Caco-2 (cell line): Measurements from ENCODE around the gene ARHGDIB. TPM values are rescaled to one million over a fixed set of nuclear protein-coding genes. Genes with fewer than 3 reads are reported as not detected.

ENCODE experiments used
- BruUV-seq: library from RNA; stranded (reverse); fragments of 400-500 nt; replicated peaks from 2 replicates; lab custom pipeline; 2021; lab: Mats Ljungman, UMichigan
- CTCF ChIA-PET: fragments of 300-600 bp; sonication (Branson Sonifier 250); formaldehyde crosslinking; loops from one replicate; lab custom pipeline; 2022; ENCODE audit warnings: antibody characterized with exemption; lab: Charles Lee
- POLR2A ChIA-PET: fragments of 300-600 bp; sonication (Branson Sonifier 250); formaldehyde crosslinking; loops from one replicate; lab custom pipeline; 2022; ENCODE audit warnings: antibody characterized with exemption; lab: Charles Lee
- DNase-seq, 2 experiments: peaks; one replicate each; pipeline versions ENCODE4 v3.0.0 to v3.0.0-alpha.2; 2020 to 2022
- H3K27me3 ChIP-seq: replicated peaks from 2 replicates; pipeline ENCODE4 v1.6.0; 2011; ENCODE audit warnings: low read length; ENCODE audit not compliant: control insufficient read depth, insufficient read depth
- H3K36me3 ChIP-seq: 2 replicates; pipeline ENCODE4 v1.5.1; 2011; ENCODE audit warnings: low read length; ENCODE audit not compliant: control insufficient read depth, insufficient read depth
- H3K4me1 ChIP-seq: fragments of 250-450 bp; sonication (Bioruptor Pico); 2 replicates; pipeline ENCODE4 v1.5.1; 2020; ENCODE audit warnings: mild to moderate bottlenecking
- H3K4me3 ChIP-seq: 2 replicates; pipeline ENCODE4 v1.5.1; 2011; ENCODE audit warnings: low read depth, mild to moderate bottlenecking, control low read depth, low read length
- H3K9me3 ChIP-seq: fragments of 250-450 bp; sonication (Bioruptor Pico); 2 replicates; pipeline ENCODE4 v1.5.1; 2020; ENCODE audit warnings: mild to moderate bottlenecking, moderate library complexity
- H3K27ac Mint-ChIP-seq: one replicate; pipeline ENCODE4 v1.8.0; 2022; ENCODE audit warnings: mixed read lengths; ENCODE audit not compliant: unreplicated experiment
- H3K27me3 Mint-ChIP-seq: one replicate; pipeline ENCODE4 v1.8.0; 2022; ENCODE audit warnings: mixed read lengths; ENCODE audit not compliant: insufficient read depth, unreplicated experiment
- H3K36me3 Mint-ChIP-seq: one replicate; pipeline ENCODE4 v1.8.0; 2022; ENCODE audit warnings: mild to moderate bottlenecking, mixed read lengths; ENCODE audit not compliant: insufficient read depth, unreplicated experiment
- H3K4me1 Mint-ChIP-seq: one replicate; pipeline ENCODE4 v1.8.0; 2022; ENCODE audit warnings: low read depth, mixed read lengths; ENCODE audit not compliant: unreplicated experiment
- H3K4me3 Mint-ChIP-seq: one replicate; pipeline ENCODE4 v1.8.0; 2022; ENCODE audit warnings: mild to moderate bottlenecking, moderate library complexity, mixed read lengths; ENCODE audit not compliant: unreplicated experiment
- H3K9me3 Mint-ChIP-seq: one replicate; pipeline ENCODE4 v1.8.0; 2022; ENCODE audit warnings: mixed read lengths; ENCODE audit not compliant: unreplicated experiment
- CTCF ChIP-seq, 2 experiments: fragments of 200-600 bp in 1 of 2; IDR thresholded peaks; 1 replicate in 1 of 2; 2 replicates in 1 of 2; pipeline versions ENCODE4 v1.5.1 to v1.8.0; 2011 to 2022; ENCODE audit warnings: antibody characterized with exemption in 1 of 2, control low read depth in 1 of 2, inconsistent platforms in 1 of 2, low read depth in 1 of 2, low read length in 1 of 2, mild to moderate bottlenecking in 1 of 2, moderate library complexity in 1 of 2; ENCODE audit not compliant: insufficient read depth in 1 of 2, severe bottlenecking in 1 of 2, unreplicated experiment in 1 of 2
- intact Hi-C: fragments of 100-400 bp; cut with micrococcal nuclease; formaldehyde crosslinking; loops from one replicate; pipeline ENCODE4 v1.10.0; 2022; ENCODE audit not compliant: unreplicated experiment
- total RNA-seq: library from RNA; stranded (reverse); gene quantifications from 2 replicates; pipeline ENCODE4 v1.2.3, GENCODE V29; 2022

ARHGDIB gene
- total RNA-seq, 1 experiment from 2014 or later, result 15.9 TPM

- Histone ChIP-seq H3K27me3 (no peaks in the 10 kb centered on the region), H3K4me1 (no peaks in the 10 kb centered on the region), H3K36me3 (no peaks in the 10 kb centered on the region), H3K9me3 (no peaks in the 10 kb centered on the region), H3K4me3 (no peak overlapping the region)
- DNase-seq, result no peak
- Mint-ChIP-seq H3K27me3 (no peaks in the 10 kb centered on the region), H3K9me3 (no peaks in the 10 kb centered on the region), H3K4me3 (no peak overlapping the region), H3K4me1 (no peaks in the 10 kb centered on the region), H3K27ac (no peak overlapping the region), H3K36me3 (no peaks in the 10 kb centered on the region)
- ChIA-PET CTCF (no interaction called here), POLR2A (no interaction called here)
- BruUV-seq, result no TSS peak
- intact Hi-C loops, result no loop called here
- no peak for TF ChIP-seq CTCF (IDR thresholded peaks at IDR 0.05; ENCODE audit: insufficient read depth in 1 of 2, low read depth in 1 of 2, low read length in 1 of 2, severe bottlenecking in 1 of 2, unreplicated experiment in 1 of 2)
These were observed 2.3 kb downstream of the ARHGDIB start for GRCh38 chr12:14959126-14959440.

- Mint-ChIP-seq H3K9me3 (no peaks in the 10 kb centered on the region), H3K27me3 (no peaks in the 10 kb centered on the region), H3K4me3 (no peak overlapping the region), H3K36me3 (no peaks in the 10 kb centered on the region), H3K27ac (no peak overlapping the region), H3K4me1 (no peaks in the 10 kb centered on the region)
- CTCF ChIA-PET, result interaction anchor here (0.7 kb wide), 1 partner anchor 86 kb away, joined by 3 read pairs; no protein-coding TSS in a partner anchor
- Histone ChIP-seq H3K36me3 (no peaks in the 10 kb centered on the region), H3K4me3 (no peak overlapping the region), H3K4me1 (no peaks in the 10 kb centered on the region), H3K27me3 (no peaks in the 10 kb centered on the region), H3K9me3 (no peaks in the 10 kb centered on the region)
- no peak for TF ChIP-seq CTCF (IDR thresholded peaks at IDR 0.05; ENCODE audit: insufficient read depth in 1 of 2, low read depth in 1 of 2, low read length in 1 of 2, severe bottlenecking in 1 of 2, unreplicated experiment in 1 of 2)
- POLR2A ChIA-PET, result no interaction called here
- no peak for DNase-seq
- no TSS peak for BruUV-seq
- intact Hi-C loops, result no loop called here
These were observed 2.9 kb downstream of the ARHGDIB start for GRCh38 chr12:14958361-14959125.

GRCh38 chr12:14957551-14958168 lies 3.7 kb downstream of the ARHGDIB start:
- peaks cover 5% of the 10 kb centered on the region for H3K9me3 Mint-ChIP-seq

More at GRCh38 chr12:14957551-14958168, 3.7 kb downstream of the ARHGDIB start:
- POLR2A ChIA-PET, result no interaction called here
- Mint-ChIP-seq H3K27me3 (no peaks in the 10 kb centered on the region), H3K4me1 (no peaks in the 10 kb centered on the region), H3K27ac (no peak overlapping the region), H3K4me3 (no peak overlapping the region), H3K36me3 (no peaks in the 10 kb centered on the region)
- TF ChIP-seq CTCF (IDR thresholded peaks at IDR 0.05; ENCODE audit: insufficient read depth in 1 of 2, low read depth in 1 of 2, low read length in 1 of 2, severe bottlenecking in 1 of 2, unreplicated experiment in 1 of 2), result no peak
- intact Hi-C loops, result no loop called here
- no TSS peak for BruUV-seq
- no peak for DNase-seq
- Histone ChIP-seq H3K27me3 (no peaks in the 10 kb centered on the region), H3K9me3 (no peaks in the 10 kb centered on the region), H3K4me3 (no peak overlapping the region), H3K36me3 (no peaks in the 10 kb centered on the region), H3K4me1 (no peaks in the 10 kb centered on the region)
- CTCF ChIA-PET, result interaction anchor here (0.7 kb wide), 1 partner anchor 85 kb away, joined by 3 read pairs; no protein-coding TSS in a partner anchor
